HCT116 (cell line): ENCODE data around the gene KATNAL1. TPM values are rescaled to one million over a fixed set of nuclear protein-coding genes. Genes with fewer than 3 reads are reported as not detected.

Experiments used
- ATAC-seq: fragments of 200-7000 bp; cut with Tn5 transposase; 2 replicates; pipeline ENCODE4 v1.9.1; 2020; ENCODE audit warnings: mild to moderate bottlenecking, moderate library complexity
- BruUV-seq: library from RNA; stranded (reverse); fragments of 400-500 nt; replicated peaks from 2 replicates; lab custom pipeline; 2021; lab: Mats Ljungman, UMichigan
- CTCF ChIA-PET: fragments of 300-600 bp; sonication (Branson Sonifier 250); formaldehyde crosslinking; loops from one replicate; lab custom pipeline; 2021; ENCODE audit warnings: antibody characterized with exemption; lab: Charles Lee
- POLR2A ChIA-PET: fragments of 300-600, 350-600 bp; sonication (Branson Sonifier 250); formaldehyde crosslinking; loops from one replicate; lab custom pipeline; 2021; ENCODE audit warnings: antibody characterized with exemption; lab: Charles Lee
- RAD21 ChIA-PET, 2 experiments: fragments of 300-600 bp; sonication (Branson Sonifier 250); formaldehyde crosslinking; loops; one replicate each; lab custom pipeline; 2023; ENCODE audit warnings: low total read pairs in 2 of 2; ENCODE audit not compliant: uncharacterized antibody in 2 of 2, unreplicated experiment in 2 of 2, low non-redundant PET in 1 of 2; lab: Charles Lee
- DNase-seq: peaks from one replicate; pipeline ENCODE4 v3.0.0-alpha.2; 2010; ENCODE audit warnings: low read depth, low spot score
- H2AFZ ChIP-seq: fragments of 200-600 bp; shearing (Covaris generic), sonication (generic); 2 replicates; pipeline ENCODE4 v1.6.1; 2017; ENCODE audit warnings: low read depth, mixed run types, mixed read lengths, antibody characterized with exemption, low read length; ENCODE audit not compliant: poor library complexity, severe bottlenecking
- H3K27ac ChIP-seq: 2 replicates; pipeline ENCODE4 v1.5.1; 2012; ENCODE audit warnings: low read depth, low read length
- H3K27me3 ChIP-seq: fragments of 200-600 bp; sonication (generic); 2 replicates; pipeline ENCODE4 v1.6.1; 2016; ENCODE audit warnings: mixed run types, low read length, mixed read lengths; ENCODE audit not compliant: insufficient read depth
- H3K36me3 ChIP-seq, 2 experiments: fragments of 200-500 bp in 1 of 2; fragments of 200-600 bp in 1 of 2; sonication (Bioruptor generic) in 1 of 2; sonication (generic) in 1 of 2; 2 replicates each; pipeline versions ENCODE4 v1.5.1 to v1.6.1; 2014 to 2016; ENCODE audit warnings: low read length in 2 of 2, inconsistent platforms in 1 of 2, mixed read lengths in 1 of 2, mixed run types in 1 of 2; ENCODE audit not compliant: insufficient read depth in 2 of 2, control insufficient read depth in 1 of 2
- H3K4me1 ChIP-seq, 2 experiments: fragments of 200-600 bp in 1 of 2; sonication (generic) in 1 of 2; 2 replicates each; pipeline versions ENCODE4 v1.5.1 to v1.6.1; 2012 to 2017; ENCODE audit warnings: low read length in 2 of 2, inconsistent platforms in 1 of 2, mild to moderate bottlenecking in 1 of 2, mixed read lengths in 1 of 2, mixed run types in 1 of 2, moderate library complexity in 1 of 2; ENCODE audit not compliant: insufficient read depth in 2 of 2, control insufficient read depth in 1 of 2
- H3K4me2 ChIP-seq: fragments of 200-600 bp; sonication (generic); 2 replicates; pipeline ENCODE4 v1.6.1; 2017; ENCODE audit warnings: mixed run types, low read length, mixed read lengths
- H3K4me3 ChIP-seq, 2 experiments: fragments of 200-600 bp in 1 of 2; sonication (generic) in 1 of 2; replicated peaks in 1 of 2; 2 replicates each; pipeline ENCODE4 v1.5.1; 2011 to 2016; ENCODE audit warnings: low read length in 2 of 2, control low read depth in 1 of 2, low read depth in 1 of 2, mild to moderate bottlenecking in 1 of 2, mixed read lengths in 1 of 2, mixed run types in 1 of 2
- H3K79me2 ChIP-seq: fragments of 200-600 bp; sonication (generic); 2 replicates; pipeline ENCODE4 v1.6.1; 2017; ENCODE audit warnings: mild to moderate bottlenecking, mixed run types, low read length, moderate library complexity, mixed read lengths; ENCODE audit not compliant: insufficient read depth
- H3K9ac ChIP-seq: fragments of 200-600 bp; sonication (generic); 2 replicates; pipeline ENCODE4 v1.6.1; 2016; ENCODE audit warnings: low read length, mixed read lengths
- H3K9me2 ChIP-seq: fragments of 200-600 bp; sonication (generic), shearing (Covaris generic); 2 replicates; pipeline ENCODE4 v1.6.1; 2017; ENCODE audit warnings: mixed run types, mild to moderate bottlenecking, moderate library complexity; ENCODE audit not compliant: insufficient read depth
- H3K9me3 ChIP-seq, 2 experiments: fragments of 200-500 bp in 1 of 2; fragments of 200-600 bp in 1 of 2; sonication (Bioruptor generic) in 1 of 2; sonication (generic) in 1 of 2; 2 replicates each; pipeline ENCODE4 v1.6.1; 2014 to 2017; ENCODE audit warnings: low read length in 2 of 2, mixed read lengths in 2 of 2, inconsistent platforms in 1 of 2, low read depth in 1 of 2, mild to moderate bottlenecking in 1 of 2, mixed run types in 1 of 2, moderate library complexity in 1 of 2; ENCODE audit not compliant: control insufficient read depth in 1 of 2, insufficient read depth in 1 of 2
- H4K20me1 ChIP-seq: fragments of 200-600 bp; sonication (generic), shearing (Covaris generic); 2 replicates; pipeline ENCODE4 v1.6.1; 2017; ENCODE audit warnings: mixed run types, mild to moderate bottlenecking, moderate library complexity; ENCODE audit not compliant: insufficient read depth
- ATF3 ChIP-seq: IDR thresholded peaks from 2 replicates; pipeline ENCODE4 v1.6.1; 2012
- CBX3 ChIP-seq: IDR thresholded peaks from 2 replicates; pipeline ENCODE4 v1.6.1; 2012; ENCODE audit warnings: low read depth
- CTCF ChIP-seq, 3 experiments: fragments of 200-600 bp in 1 of 3; sonication (generic) in 1 of 3; IDR thresholded peaks in 2 of 3; conservative IDR thresholded peaks in 1 of 3; 2 replicates each; pipeline ENCODE4 v1.5.1; 2012 to 2017; ENCODE audit warnings: low read depth in 2 of 3, low read length in 2 of 3, antibody characterized with exemption in 1 of 3, borderline replicate concordance in 1 of 3, control low read depth in 1 of 3, mild to moderate bottlenecking in 1 of 3, mixed read lengths in 1 of 3, mixed run types in 1 of 3, moderate library complexity in 1 of 3; ENCODE audit not compliant: insufficient read depth in 1 of 3
- ELF1 ChIP-seq: IDR thresholded peaks from 2 replicates; pipeline ENCODE4 v1.6.1; 2012; ENCODE audit warnings: low read depth, borderline replicate concordance
- EZH2phosphoT487 ChIP-seq: fragments of 200-600 bp; IDR thresholded peaks from 2 replicates; pipeline ENCODE4 v1.6.1; 2018; ENCODE audit warnings: antibody characterized with exemption, borderline replicate concordance
- FOSL1 ChIP-seq: IDR thresholded peaks from 2 replicates; pipeline ENCODE4 v1.6.1; 2012; ENCODE audit warnings: low read depth
- JUND ChIP-seq: IDR thresholded peaks from 2 replicates; pipeline ENCODE4 v1.6.1; 2012
- MAX ChIP-seq: IDR thresholded peaks from 2 replicates; pipeline ENCODE4 v1.6.1; 2012
- POLR2A ChIP-seq: IDR thresholded peaks from 2 replicates; pipeline ENCODE4 v1.7.0; 2011; ENCODE audit warnings: borderline replicate concordance; ENCODE audit not compliant: insufficient read depth, insufficient read length; ENCODE audit errors: extremely low read depth
- POLR2AphosphoS5 ChIP-seq: IDR thresholded peaks from 2 replicates; pipeline ENCODE4 v1.6.1; 2011; ENCODE audit warnings: mild to moderate bottlenecking, low read depth, low read length, moderate library complexity
- REST ChIP-seq: IDR thresholded peaks from 2 replicates; pipeline ENCODE4 v1.6.1; 2012; ENCODE audit warnings: low read depth
- SP1 ChIP-seq: IDR thresholded peaks from 2 replicates; pipeline ENCODE4 v1.6.1; 2012; ENCODE audit warnings: low read depth
- SRF ChIP-seq: IDR thresholded peaks from 2 replicates; pipeline ENCODE4 v1.6.1; 2012; ENCODE audit warnings: low read depth
- YY1 ChIP-seq: IDR thresholded peaks from 2 replicates; pipeline ENCODE4 v1.6.1; 2011; ENCODE audit warnings: low read length, low read depth, moderate library complexity, mild to moderate bottlenecking; ENCODE audit not compliant: insufficient replicate concordance; ENCODE audit errors: extremely low read depth
- ZFX ChIP-seq: fragments of 450-650 bp; IDR thresholded peaks from 2 replicates; pipeline ENCODE4 v1.6.1; 2017
- intact Hi-C: fragments of 100-400 bp; cut with micrococcal nuclease; formaldehyde crosslinking; loops from 2 replicates; pipeline ENCODE4 v1.10.0; 2022
- total RNA-seq: library from RNA; stranded (reverse); gene quantifications from one replicate; pipeline ENCODE4 v1.2.1, GENCODE V29; 2021; ENCODE audit not compliant: unreplicated experiment

Gene KATNAL1
- total RNA-seq, 1 experiment from 2014 or later: 17.3 TPM

- Histone ChIP-seq H3K4me2 (peak overlapping the region; percentile 79), H3K36me3 (no peaks in the 10 kb centered on the region), H3K9ac (peak overlapping the region; percentile 18), H3K4me1 (peaks cover 54 to 68% of the 10 kb centered on the region in 2 experiments), H3K4me3 (peak overlapping the region; percentile 7 to 39; a peak in 2 of 4 replicates), H3K9me2 (no peaks in the 10 kb centered on the region), H3K27me3 (no peaks in the 10 kb centered on the region), H3K79me2 (no peaks in the 10 kb centered on the region), H3K9me3 (no peaks in the 10 kb centered on the region), H2AFZ (peak overlapping the region; percentile 88), H4K20me1 (no peaks in the 10 kb centered on the region), H3K27ac (peak overlapping the region; percentile 54; the same call in 1 of the 2 replicates)
- ChIA-PET CTCF (interaction anchor here (1.2 to 1.6 kb wide), 2 partner anchors 9 to 209 kb away, joined by 4 to 9 read pairs; no protein-coding TSS in a partner anchor), POLR2A (interaction anchor here (1.0 kb wide), 1 partner anchor 80 kb away, joined by 4 read pairs; the partner anchor contains the start of gene UBE2L5), RAD21 (no interaction called here)
- no TSS peak for BruUV-seq
- peak; percentile 74 for ATAC-seq
- peak; percentile 44 for DNase-seq
- no peak for TF ChIP-seq ELF1
- no peak for TF ChIP-seq REST
- no peak for TF ChIP-seq ZFX
- peak; percentile 48; the same call in 1 of the 2 replicates for TF ChIP-seq MAX
- TF ChIP-seq POLR2AphosphoS5: no peak
- TF ChIP-seq FOSL1: peak; percentile 56
- peak; percentile 52 for TF ChIP-seq JUND
- no peak for TF ChIP-seq POLR2A
- TF ChIP-seq CBX3: peak; percentile 54; the same call in 1 of the 2 replicates
- TF ChIP-seq SRF: no peak
- no peak for TF ChIP-seq ATF3
- TF ChIP-seq CTCF (IDR thresholded peaks at IDR 0.05 in 2 of 3, conservative IDR thresholded peaks at IDR 0.05 in 1 of 3; ENCODE audit: borderline replicate concordance in 1 of 3, insufficient read depth in 1 of 3, low read depth in 2 of 3, low read length in 2 of 3): no peak
- peak; percentile 46 for TF ChIP-seq YY1
- peak; percentile 55 for TF ChIP-seq SP1
- TF ChIP-seq EZH2phosphoT487: no peak
- intact Hi-C loops: loop anchor here (5.0 to 10.0 kb wide), 3 partner anchors 85 to 463 kb away; no protein-coding TSS in a partner anchor
Measured at GRCh38 chr13:30341815-30342570, 34.6 kb upstream of the KATNAL1 start.
